SKM-1 treated with dmso at 0.1 percent for 144 hours (cell line): ENCODE measurements around the gene C2CD2L.
A peak's percentile ranks its signal among the peaks of the same experiment; 100 is the strongest.
"Not testable (repeated sequence)": the region's sequence is repeated elsewhere in the genome, so short reads cannot be mapped to it uniquely, and the experiment has no call there.

Experiments used
- DNase-seq: peaks from one replicate; lab custom pipeline; 2025; ENCODE audit not compliant: unreplicated experiment; lab: John Stamatoyannopoulos, UW

The C2CD2L gene

DNA sequence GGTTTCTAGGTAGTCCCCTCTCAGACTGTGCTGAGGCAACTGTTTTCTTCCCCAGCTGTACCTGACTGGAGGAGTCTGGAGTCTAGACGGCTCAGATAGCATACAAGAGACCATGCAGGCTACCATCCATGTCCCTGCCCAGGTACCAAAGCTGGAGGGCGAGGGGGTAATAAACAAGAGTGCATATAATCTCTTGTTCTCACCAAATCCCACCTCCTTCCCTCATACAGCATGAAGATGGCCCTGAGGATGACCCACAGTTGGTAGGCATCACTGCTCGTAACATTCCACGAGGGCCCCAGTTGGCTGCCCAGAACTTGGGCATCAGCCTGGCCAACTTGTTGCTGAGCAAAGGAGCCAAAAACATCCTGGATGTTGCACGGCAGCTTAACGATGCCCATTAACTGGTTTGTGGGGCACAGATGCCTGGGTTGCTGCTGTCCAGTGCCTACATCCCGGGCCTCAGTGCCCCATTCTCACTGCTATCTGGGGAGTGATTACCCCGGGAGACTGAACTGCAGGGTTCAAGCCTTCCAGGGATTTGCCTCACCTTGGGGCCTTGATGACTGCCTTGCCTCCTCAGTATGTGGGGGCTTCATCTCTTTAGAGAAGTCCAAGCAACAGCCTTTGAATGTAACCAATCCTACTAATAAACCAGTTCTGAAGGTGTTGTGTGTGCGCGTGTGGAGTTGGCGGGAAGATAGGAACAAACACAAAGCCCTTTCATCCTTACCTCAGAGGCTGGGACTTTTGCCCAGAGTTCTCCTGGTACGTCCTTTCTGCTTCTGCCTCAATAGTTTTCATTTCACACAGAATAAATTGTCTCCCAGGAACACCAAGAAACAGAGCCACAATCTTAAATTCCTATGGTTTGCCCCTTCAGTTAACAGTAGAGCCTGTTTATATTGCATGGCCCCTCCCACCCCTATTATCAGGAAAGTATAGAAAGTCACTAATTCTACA is 14.0 kb upstream of the C2CD2L start:
- DNase-seq, result no peak

GRCh38 chr11:119093942-119094815 is 13.0 kb upstream of the C2CD2L start:
- no peak for DNase-seq

- peak; percentile 64 for DNase-seq
Observed at GRCh38 chr11:119094816-119095065, 12.4 kb upstream of the C2CD2L start.

DNA sequence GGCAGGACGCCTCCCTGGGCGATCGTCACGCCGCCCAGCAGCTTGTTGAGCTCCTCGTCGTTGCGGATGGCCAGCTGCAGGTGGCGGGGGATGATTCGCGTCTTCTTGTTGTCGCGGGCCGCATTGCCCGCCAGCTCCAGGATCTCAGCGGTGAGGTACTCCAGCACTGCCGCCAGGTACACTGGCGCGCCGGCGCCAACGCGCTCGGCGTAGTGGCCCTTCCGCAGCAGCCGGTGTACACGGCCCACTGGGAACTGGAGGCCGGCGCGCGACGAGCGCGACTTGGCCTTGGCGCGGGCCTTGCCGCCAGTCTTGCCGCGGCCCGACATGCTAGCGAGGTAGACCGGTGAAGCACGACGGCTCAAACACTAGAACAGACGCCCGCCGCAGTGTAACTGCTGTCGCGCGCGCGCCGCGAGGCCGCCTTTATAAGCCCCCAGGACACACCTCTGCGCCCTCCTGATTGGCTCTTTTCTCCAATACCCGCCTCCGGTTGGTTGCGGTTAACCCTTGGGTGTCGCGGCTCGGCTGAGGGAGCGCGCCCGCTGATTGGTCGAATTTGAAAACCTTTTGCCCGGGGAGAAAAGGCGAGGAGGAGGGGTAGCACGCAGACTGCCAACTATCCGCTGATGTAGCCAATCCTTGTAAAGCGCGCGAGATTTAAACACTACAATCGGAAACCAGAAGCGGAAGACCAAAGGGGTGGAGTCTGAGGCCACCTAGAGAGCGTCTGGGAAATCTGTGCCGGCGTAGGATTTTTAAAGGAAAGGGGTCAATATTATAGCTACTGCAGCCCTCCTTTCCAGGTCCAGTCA is 11.9 kb upstream of the C2CD2L start:
- DNase-seq, result peak; percentile 94

- no peak for DNase-seq
Observed at GRCh38 chr11:119099711-119100110, 7.4 kb upstream of the C2CD2L start.

DNA sequence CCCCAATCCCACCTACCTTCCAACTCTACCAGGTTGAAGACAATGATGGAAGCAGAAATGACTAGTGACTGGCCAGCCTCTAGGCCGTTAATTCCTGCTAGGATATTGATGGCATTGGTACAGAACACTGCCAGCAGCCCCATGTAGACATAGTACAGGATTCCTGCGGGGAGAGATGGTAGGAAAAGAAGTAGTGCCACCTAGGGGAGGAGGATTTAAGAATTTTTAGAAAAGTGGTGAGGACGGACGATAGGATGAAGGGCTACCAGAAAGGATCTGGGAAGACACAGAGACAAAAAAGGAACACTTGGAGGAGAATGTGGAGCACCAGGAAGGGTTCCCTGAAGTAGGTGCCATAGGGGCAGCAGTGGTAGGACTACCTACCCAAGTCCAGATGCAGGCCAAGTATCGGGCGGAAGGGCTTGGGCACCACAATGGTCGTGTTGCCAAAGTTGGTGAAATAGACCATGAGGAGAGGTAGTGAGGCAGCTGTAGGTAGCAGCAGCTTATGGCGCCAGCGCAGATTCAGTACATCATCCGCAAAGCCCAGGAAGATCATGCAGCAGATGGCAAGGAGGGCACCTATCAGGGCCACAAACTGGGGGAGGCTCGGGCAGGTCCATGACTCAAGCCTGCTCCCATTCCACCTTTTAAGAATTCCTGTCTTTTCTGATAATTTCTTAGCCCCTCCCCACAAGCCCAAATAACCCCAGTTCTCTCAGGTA is 6.7 kb upstream of the C2CD2L start:
- DNase-seq, result no peak

DNA sequence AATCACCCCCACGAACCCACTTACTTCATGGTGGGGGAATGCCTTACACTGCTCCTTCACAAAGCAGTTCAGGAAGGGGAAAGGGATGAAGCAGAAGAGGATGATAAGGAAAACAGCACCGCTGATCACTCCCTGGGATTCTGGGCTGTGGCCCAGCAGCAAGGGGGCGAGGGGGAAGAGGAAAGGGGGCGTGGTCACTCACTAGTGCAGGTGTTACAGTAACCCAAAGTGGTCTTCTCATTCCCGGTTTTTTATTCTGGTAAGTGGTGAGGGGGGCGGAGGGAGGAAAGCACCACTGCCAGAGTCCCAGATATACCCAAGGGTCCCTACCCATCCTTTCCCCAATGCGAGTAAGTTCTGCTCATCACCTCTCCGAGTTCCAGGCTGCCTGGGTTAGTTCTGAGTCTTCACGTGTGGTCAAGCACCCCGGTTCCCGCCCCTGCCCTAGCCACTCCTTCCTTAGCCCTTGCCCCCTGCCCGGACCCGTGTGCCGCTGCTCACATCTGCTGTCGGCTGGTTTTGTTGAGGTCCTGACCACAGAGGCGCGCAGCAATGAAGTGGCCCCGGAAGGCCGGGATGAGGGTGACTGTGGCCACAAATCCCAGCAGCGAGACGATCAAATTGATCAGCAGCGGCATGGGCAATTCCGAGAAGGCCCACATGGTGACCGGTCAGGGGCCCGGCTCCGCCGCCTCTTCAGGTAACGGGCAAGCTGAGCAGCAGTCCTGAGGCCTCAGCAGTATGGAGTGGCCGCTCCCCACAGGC is 6.0 kb upstream of the C2CD2L start:
- DNase-seq, result no peak

DNA sequence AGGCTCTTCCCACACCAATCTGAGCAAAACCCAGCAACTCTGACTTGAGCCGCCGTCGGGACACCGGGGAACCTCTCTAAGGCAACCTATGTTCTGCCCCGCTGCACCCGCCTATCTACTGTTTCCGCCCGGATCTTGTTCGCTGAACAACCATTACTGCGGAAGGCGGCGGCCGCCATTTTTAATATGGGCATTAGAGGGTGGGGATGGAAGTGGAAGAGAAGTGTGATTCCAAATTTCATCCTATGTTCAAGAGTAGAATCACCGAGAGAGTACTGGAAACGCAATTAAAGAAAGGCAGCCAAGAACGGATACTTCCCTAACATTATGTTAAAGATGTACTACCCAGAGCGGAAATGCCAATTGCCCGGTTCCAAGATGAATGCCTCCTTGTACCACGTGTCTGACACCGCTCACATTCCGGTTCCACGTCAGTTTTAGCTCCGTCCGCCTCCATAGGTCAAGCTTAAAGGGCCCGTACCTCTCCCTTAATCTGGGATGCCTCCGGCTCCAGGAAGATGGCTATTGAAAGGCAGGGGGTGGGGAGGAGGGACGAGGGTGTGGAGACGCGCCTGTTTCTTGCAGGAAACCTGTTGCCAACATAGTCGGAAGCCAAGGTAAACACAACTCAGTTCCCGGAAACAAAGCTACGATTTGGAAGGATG is 5.3 kb upstream of the C2CD2L start, which contains the start of gene DPAGT1:
Gene DPAGT1, minus strand, starts transcription at position 95 of the 665 bp plus-strand sequence. CDS start 198 bp downstream, outside the sequence.
- DNase-seq, result peak; percentile 92

DNA sequence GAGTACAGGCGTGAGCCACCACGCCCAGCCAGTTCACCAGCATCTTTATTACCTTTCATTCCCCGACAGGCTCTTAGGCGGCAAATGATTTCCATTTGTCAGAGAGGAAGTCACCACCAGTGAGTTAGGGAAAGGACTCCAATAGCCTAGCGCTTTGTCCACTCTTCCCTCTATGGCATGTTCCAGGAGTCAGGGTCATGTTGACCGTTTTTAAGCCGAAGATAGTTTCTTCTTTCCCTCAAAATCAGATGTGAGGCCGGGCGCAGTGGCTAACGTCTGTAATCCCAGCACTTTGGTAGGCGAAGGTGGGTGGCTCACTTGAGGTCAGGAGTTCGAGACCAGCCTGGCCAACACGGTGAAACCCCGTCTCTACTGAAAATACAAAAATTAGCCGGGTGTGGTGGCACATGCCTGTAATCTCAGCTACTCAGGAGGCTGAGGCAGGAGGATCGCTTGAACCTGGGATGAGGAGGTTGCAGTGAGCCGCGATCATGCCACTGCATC is 3.9 kb upstream of the C2CD2L start:
- not testable (repeated sequence) for DNase-seq

DNA sequence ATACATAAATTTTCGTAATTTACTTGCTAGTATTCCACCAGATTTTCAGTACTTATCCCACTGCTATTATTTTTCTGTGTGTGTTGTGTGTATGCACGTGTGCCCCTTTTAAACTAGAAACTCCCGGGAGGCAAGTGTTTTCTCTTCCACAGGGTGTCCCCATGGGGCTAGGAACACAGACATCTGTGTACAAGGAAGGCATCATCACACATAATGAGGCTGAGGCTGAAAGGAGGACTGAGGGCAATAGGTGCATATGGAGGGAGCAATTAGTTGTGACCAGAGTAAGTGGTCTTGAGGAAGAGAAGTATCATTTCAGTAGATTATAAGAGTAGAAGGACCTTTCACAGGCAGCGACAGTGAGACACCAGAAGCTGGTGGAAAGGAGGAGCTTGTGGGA is 3.4 kb upstream of the C2CD2L start:
- DNase-seq, result no peak

- DNase-seq, result no peak
Observed at GRCh38 chr11:119107538-119108145, 498 bp downstream of the C2CD2L start.

DNA sequence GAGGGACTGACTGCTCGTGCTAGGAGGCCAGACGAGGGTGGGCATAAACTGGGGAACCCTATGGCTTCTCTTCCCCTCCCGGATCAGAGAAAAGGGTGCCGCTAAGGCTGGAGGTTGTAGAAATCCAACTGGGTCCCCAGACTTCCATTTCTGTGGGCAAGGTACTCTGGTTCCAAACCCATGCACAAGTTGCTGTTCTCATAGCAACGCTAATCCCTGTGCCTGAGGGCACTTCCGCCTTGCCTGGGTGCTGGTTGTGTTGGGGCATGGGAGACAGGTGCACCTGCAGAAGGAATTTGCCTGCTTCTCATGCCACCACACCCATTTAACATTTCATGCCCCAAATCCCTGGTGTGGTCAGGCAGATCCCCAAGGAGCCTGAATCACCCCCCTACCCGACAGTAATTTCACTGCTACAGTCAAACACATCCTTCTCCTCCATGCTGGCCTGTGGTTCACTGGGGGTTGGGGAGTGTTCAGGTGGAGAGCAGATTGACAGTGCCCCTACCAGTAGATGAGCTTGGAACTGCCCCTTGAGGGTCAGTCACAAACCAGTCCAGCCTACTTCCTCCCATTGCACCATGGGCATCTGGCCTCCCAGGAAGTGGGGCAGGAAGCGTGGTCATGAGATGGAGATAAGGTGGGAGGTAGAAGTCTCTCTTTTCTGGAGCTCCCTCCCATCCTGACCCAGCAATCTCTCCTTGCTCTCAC is 1.2 kb downstream of the C2CD2L start:
- peak; percentile 47 for DNase-seq

DNA sequence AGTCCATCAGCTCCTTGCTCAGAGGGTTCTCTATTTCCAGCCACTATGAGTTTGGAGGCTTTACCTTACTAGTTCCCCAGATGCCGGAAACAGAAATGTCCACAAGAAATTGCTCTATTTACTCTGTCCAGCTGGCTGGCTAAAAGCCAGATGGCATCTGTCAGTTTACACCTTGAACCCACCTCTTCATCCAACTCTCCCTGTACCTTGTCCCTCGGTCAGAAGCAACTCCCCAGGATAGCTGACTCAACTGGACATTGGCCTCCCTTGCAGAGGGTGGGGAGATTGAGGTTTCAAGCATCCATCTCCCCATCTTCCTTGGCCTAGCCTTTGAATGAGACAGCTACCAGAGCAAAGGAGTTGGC is 1.7 kb downstream of the C2CD2L start:
- no peak for DNase-seq

GRCh38 chr11:119109843-119110242 is 2.7 kb downstream of the C2CD2L start:
- DNase-seq, result no peak

GRCh38 chr11:119110439-119110838 is 3.3 kb downstream of the C2CD2L start:
- DNase-seq, result no peak

DNA sequence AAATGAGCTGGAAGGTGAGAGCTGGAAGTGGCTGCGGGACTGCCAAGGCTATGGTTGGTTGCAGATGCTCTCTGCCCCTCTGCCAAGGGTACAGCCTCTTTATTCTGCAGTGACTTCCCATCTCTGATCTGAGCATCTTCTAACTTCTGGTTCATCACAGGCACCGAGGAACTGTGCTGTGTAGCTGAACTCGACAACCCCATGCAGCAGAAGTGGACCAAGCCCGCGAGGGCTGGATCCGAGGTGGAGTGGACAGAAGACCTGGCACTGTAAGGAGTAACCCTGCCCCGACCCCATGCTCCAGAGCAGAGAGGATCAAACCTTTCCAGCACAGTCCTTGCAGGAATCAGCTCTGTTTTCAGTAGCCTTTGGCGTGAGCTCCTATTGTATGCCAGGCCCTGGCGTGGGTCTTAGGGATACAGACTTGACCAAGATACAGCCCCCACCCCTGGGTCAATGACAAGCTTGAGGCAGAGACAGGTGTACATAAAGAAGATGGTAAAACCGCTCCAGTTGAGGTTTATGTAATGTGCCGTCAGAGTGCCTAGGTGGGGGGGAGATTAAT is 4.3 kb downstream of the C2CD2L start:
- no peak for DNase-seq

DNA sequence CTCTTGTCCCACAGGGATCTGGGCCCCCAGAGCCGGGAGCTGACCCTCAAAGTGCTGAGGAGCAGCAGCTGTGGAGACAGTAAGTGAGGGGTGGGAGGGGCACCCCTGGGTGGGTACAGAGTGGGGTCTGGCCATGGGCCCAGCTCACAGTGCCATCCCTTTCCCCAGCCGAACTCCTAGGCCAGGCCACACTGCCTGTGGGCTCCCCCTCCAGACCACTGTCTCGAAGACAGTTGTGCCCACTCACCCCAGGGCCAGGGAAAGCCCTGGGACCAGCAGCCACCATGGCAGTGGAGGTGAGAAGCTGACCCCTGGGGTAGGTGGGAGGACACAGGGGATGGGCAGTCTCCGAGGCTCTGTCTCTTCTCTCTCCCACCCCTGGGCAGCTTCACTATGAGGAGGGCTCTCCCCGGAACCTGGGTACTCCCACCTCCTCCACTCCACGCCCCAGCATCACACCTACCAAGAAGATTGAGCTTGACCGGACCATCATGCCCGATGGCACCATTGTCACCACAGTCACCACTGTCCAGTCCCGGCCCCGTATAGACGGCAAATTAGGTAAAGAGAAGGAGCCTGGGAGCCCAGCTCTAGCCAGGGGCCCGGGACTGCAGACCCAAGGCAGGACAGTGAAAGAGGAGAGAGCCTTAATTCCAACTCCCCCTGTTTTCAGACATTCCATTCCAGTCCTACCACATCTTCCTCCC is 5.3 kb downstream of the C2CD2L start:
- DNase-seq, result no peak
